GM19239 (cell line): Measurements from ENCODE around the gene PIEZO2.
A peak's percentile ranks its signal among the peaks of the same experiment; 100 is the strongest.

Experiments
- DNase-seq: peaks from one replicate; pipeline ENCODE4 v3.0.0; 2011; ENCODE audit warnings: low spot score; ENCODE audit not compliant: insufficient read length
- FAIRE-seq: peaks from 2 replicates; lab custom pipeline; 2011; peaks lifted over from hg19 to GRCh38; lab: Jason Lieb, UNC

PIEZO2 gene

DNA sequence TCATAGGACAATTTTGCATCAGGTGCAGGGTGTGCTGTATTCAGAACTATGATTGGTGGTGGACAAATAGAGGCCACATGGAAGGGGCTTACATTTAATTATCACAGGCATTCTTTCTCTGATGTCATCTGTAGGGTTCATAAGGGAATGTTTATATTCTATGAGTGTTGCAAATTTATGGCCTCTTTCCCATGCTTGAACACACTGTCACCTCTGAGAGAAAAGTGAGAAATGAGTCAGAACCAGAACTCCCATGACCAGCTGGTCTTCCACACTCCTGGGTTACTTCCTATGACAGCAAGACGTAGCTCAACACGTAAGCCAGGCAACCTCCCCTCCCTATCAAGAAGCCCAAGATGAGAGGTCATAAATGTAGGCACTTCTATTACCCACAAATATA is 310.8 kb downstream of the PIEZO2 start:
- no peak for FAIRE-seq
- DNase-seq = no peak

DNA sequence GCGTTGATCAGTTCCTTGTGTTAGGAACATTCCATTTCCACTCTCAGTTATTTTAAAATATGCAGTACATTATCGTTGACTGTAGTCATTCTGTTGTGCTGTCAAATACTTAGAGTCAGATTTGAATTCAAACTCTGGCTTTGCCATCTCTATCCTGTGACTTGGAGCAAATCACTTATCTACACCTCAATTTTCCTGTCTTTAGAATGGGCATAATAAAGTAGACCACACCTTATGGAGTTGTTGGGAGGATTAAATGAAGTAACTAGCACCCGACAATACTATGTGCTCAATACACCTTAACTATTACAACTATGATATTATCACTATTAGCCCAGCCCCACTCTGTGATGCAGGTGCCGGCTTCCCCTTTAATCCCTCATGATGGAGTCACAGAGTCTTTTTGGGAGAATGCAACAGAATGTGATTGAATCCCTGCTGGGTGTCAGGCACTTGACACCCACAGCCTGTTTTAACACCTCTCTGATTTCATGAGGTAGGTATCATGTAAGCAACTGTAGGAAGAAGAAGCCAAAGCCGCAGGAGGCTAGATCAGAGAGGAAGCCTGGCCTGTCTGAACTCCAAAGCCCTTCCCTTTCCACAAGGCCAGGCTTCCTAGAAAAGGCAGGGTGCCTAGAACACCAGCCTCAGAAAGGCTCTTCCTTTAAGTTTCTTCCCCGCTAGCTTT is 315.1 kb downstream of the PIEZO2 start:
- DNase-seq = no peak
- no peak for FAIRE-seq

DNA sequence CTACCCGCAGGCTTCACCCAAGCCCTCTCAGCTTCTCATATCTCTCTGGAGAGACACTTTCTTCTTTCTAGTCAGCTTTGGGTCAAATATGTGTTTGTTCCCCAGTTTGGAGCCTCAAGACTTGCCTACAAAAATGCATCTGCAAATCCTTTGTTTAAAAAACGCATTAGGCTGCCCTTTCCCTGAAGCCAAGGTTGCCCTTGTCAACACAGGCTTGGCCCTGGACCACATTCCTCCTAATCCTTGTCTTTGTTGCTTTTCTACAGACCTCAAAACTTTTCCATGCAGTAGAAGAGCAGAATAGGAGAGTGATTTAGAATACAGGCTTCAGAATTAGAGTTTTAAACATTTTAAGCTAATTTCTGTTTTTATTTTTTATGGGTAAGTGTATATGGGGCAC is 315.7 kb downstream of the PIEZO2 start:
- DNase-seq (no peak), FAIRE-seq (no peak)

DNA sequence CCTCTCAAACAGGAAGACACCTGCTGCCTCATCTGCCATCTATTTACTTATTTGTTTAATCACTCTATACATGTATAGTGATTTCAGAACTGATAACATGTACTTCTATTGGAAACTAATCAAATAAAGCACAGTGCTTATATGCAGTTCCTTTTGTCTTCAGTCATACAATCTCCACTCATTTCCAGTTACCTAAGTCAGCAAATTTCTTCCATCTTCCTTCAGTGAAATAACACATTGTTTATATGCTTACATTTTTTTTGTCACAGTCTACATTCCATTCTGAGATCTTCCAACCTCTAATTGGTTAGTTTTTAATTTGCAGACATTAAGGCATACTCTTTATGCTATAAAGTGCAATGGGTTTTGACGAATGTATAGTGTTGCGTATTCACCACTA is 323.0 kb downstream of the PIEZO2 start:
- FAIRE-seq = no peak
- no peak for DNase-seq

DNA sequence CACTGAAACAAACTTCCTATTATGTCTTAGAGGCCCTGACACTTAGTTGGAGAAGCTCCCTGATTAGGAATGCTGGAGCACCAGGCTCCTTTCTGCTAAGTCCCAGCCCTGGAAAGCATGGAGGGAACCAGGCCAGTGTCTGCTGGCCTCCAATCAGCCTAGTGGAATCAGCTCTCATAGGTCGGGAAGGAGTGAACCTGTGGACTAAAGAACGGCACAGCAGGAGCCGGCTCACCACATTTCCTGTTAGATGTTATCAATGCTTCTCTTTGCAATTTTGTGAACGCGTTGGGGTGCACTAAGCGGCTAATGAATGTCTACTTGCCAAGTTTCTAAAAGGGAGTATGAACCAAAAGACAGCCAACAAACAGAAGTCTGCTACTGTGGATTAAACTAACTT is 326.9 kb downstream of the PIEZO2 start:
- DNase-seq = no peak
- no peak for FAIRE-seq

DNA sequence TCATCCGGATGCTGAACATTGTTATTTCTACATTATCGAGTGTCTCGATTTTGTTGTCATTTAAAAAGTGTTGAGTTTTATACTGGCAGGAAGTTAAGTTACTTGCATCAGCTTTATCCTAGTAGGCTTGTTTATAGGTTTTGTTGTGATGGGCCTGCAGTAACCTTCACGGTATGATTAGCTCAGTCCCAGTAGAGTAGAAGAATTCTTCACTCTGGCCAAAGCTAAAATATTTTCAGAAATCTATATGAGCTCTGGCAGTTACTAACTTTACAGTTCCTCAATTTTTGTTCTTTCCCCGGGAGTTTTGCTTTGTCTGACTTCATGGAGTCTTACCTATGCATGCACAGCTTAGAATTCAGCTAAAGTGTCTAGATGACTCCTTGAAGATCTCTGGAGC is 328.7 kb downstream of the PIEZO2 start:
- no peak for DNase-seq
- FAIRE-seq = no peak

DNA sequence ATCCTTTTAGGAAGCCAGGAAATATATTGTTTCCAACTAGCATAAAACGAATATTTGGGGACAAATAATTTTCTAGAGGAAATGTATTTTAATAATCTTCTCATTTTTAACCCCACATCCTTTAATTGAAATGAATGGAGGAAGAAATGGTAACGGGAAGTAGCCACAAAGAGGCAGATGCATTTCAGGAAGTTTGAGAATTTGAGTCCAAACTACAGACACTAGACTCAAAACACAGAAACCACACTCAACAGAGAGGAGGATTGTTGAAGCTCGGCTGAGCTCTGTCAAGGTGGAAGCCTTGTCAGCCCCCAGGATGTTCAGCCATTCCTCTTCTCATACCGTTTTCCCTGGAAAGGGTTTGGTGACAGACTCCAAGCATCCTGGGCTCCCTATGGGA is 335.0 kb downstream of the PIEZO2 start:
- FAIRE-seq (no peak), DNase-seq (no peak)

DNA sequence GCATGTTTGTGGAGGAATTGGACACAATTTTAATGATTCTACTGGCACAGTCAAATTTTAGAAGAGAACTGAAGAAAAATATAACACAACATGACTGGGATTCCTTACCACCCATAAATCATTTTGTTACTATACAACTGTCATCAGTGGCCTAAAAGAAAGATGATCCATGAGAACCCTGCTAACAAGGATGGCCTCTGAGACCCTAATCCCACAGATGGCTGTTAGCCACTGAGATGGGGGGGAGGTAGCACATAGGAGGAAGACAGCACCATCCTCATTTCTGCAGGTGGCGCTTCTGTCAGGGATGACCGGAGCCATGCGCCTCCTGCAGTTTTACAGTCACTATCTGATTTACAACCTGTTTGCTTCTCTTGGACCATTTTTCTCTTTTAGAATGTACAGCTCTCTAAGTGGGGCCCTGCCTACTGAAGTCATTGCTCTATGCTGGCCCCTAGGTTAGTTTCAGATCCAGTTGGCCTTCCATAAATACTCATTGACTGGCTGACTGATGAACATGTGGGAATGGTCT is 343.7 kb downstream of the PIEZO2 start:
- DNase-seq (no peak), FAIRE-seq (no peak)

DNA sequence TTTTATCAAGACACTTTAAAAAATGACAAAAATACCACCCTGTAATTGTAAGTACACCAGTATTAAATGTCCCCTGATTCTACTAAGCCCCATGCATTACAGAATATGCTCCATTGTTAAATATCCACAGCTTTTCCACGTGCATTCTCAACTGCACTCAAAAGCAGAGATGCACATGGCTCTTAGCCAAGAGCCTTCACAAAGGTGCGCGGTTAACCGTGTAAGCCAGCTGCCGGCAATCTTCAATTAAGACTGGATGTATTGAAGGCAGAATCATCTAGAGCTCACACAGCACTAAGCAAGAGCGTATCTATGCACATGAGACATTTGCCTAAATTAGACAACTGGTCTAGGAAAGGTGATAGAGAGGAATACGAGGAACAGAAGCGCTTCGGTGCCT is 345.2 kb downstream of the PIEZO2 start:
- no peak for FAIRE-seq
- no peak for DNase-seq

DNA sequence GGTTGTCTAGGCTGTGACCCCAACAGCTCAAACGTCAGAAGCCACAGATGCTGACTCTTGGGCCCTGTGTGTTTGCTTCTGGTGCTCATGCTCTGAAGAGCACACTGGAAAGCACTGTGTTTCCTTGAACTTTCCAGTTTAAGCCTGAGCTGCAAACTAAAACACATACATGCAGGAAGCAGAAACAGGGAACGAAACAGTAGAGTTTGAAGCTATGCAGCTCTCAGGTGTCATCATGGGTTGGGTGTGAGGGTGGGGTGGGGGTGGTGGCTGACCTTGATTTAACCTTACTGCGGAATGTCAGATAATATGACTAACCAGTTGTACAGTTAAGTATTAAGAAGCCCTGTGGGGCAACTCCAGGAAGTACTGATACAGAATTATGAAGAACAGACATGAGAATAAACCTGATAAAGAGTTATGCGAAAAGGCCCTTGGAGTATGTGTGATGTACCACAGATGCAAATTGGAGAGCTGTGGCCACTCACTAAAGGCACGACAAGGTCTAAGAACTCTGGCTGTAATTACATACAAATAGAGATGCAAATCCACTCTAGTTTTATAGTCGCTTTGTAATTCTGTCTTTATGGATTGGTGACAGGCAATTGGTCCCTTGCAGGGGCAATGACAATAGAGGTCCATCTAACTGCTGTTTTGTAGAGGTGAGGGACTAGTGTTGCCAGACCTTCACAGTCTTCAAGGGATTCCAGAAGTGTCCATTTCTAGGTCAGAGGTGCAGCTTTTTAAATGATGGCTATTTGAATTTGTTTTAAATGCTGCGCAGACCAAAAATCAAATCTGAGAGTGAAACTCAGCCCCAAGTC is 350.4 kb downstream of the PIEZO2 start:
- no peak for DNase-seq
- FAIRE-seq = no peak

DNA sequence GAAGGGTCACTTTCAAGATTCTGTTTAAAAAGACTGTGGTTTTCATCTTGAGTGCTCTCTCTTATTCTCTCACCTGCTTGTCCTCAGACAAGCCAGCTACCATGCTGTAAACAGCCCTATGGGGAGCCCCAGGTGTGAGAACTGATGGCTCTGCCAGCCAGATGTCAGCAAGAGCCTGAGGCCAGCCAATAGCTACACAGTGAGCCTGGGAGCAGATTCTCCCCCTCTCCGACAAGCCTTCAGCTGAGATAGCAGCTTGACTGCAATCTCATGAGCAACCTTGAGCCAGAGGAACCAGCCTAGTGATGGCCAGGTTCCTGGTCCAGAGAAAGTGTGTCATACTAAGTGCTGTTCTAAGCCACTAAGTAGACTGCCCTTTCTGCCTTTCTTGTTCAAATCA is 351.5 kb downstream of the PIEZO2 start:
- no peak for FAIRE-seq

DNA sequence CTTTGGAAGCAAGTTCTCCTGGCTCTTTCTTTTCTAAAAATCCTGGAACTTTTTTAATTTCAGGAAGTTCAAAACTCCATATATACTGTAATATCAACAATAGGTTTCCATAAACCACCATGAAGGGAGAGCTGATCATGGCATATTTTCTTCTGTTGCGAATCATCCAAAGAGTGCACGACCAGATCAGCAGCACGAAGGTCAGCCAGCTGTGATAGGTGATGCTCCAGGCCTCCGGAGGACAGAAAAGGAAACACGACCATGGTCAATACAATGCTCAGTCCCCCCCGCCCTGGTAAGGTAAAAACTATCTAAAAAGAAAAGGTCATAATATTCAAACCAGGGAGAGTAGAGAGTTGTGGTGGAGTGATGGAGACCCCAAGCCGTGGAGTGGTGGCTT is 354.6 kb downstream of the PIEZO2 start:
- DNase-seq (no peak), FAIRE-seq (no peak)

More for the DNA sequence above, 351.5 kb downstream of the PIEZO2 start:
- no peak for DNase-seq

DNA sequence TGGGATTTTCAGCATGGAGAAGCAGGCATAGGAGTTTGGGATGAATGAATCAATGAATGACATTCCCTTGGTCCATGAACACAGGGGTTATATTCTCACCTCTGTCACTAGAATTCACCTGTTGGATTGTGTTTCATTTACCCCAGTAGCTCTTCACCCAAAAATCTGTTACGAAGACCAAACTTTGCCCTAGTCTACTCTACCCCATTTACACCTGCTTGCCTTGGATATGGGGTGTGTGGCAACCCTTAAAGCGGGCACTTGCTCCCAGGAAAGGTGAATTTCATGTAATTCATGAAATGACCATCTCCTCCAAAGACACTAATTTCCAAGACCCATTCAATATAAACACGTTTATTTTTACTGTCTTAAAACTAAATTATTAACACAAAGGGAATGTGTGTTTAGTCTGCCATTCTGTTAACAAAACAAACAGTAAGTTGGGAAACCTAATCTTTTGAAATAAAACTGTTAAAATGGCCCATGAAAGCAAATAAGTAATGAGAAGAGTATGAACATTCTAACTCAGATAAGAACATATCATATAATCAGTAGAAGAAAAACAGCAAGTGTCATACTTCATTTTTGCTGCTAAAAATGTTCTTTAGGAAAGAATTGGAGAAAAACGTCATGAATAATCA is 355.5 kb downstream of the PIEZO2 start:
- DNase-seq (no peak), FAIRE-seq (no peak)

DNA sequence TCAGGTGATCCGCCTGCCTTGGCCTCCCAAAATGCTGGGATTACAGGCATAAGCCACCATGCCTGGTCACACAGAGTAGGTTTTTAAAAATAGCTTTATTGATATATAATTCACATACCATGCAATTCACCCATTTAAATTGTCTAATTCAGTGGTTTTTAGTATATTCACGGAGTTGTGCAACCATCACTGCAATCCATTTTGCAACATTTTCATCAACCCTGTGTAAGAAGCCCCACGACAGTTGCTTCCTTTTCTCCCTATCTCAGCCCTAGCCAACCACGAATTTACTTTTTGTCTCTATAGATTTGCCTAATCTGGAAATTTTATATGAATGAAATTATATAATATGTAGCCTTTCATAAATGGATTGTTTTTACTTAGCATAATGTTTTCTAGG is 357.2 kb downstream of the PIEZO2 start:
- DNase-seq = no peak
- FAIRE-seq = no peak

DNA sequence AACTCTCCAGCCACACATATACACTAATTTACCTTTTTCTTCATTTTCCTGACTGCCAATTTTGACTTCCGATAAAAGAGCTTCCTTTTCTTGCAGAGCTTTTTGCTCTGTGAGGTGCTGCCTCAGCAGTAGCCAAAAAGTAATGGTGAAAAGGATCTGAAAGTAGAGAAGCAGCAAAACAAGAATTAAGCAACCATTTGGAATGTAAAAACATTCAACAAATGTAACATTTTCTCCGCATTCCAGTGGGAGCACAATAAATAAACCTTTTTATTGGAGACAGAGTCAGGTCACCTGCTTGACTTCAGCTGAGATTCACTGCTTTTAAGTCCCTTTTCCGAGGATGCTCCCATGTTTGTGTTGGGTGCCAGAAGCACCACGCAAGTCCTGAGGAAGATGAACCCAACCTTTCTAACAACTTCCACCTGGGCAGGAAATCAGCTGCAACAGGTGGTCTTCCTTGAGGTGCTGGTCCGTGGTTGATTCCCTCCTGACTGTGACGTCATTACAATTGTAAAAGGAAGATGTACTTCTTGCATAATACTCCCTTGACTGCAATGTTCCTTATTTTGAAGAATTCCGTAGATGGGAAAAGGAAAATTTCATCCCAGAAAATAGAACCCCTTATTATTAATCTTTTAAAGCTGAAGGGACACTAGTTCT is 358.1 kb downstream of the PIEZO2 start:
- DNase-seq (no peak), FAIRE-seq (no peak)

DNA sequence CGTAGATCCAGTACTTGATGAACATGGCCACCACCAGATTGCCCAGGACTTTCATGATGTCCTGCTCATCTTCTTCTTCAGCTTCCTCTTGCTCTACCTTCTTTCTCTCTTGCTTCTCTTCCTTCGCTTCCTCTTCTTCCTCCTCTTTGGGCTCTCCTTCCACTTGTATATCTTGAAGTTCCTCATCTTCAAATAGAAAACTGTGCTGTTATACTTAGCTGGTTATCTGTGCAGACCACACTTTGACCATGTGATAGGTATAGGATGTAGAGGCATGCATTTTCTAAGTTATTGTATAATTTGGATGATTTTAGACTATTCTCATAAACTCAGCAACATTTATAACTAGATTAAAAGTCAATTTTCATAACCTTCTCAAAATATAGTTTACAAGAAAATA is 360.2 kb downstream of the PIEZO2 start:
- no peak for DNase-seq
- no peak for FAIRE-seq

DNA sequence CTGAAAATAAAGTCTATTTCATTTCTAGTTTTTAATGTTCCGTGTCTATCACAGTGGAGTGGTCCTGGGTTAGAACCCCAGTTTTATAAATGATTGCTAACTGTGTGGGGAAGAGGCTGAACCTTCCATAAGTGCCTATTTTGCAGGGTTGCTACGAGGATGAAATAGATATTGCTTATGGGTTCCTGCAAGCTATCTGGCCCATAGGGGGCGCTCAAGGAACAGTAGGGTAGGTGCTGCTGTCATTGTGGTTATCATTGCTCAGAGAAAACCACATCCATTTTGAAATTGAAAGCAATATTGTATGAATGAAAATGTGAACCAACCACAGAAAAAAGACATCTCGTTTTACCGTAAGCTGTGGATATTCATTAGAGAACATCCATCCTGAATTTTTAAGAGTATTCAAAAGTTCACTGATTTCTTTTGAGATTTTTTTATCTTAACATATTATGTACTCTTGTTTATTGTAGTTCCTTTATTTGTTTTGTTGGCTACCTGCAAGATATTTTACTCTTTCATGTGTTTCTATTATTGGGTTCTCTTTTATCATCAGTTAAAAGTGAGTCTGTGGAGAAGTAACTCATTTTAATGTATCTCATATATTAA is 362.0 kb downstream of the PIEZO2 start:
- peak; percentile 52 for DNase-seq
- FAIRE-seq = peak; percentile 94

DNA sequence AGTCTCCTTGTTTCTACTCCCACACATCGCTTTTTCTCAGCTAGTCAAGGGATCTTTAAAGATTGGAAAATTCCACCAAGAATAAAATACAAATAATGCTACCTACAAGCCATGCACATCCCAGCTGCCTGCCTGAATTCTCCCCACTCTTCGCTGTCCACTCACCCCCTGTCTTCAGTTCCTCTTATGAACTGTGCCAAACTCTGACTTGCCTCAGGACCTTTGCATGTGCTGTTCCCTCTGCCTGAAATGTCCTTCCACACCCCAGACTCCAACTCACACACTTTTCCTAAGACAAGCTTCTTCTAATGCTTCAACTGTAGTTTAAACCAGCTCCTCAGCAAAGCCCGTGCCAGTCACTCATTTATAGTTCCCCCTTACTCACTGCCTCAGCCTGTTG is 363.6 kb downstream of the PIEZO2 start:
- FAIRE-seq (no peak), DNase-seq (no peak)

DNA sequence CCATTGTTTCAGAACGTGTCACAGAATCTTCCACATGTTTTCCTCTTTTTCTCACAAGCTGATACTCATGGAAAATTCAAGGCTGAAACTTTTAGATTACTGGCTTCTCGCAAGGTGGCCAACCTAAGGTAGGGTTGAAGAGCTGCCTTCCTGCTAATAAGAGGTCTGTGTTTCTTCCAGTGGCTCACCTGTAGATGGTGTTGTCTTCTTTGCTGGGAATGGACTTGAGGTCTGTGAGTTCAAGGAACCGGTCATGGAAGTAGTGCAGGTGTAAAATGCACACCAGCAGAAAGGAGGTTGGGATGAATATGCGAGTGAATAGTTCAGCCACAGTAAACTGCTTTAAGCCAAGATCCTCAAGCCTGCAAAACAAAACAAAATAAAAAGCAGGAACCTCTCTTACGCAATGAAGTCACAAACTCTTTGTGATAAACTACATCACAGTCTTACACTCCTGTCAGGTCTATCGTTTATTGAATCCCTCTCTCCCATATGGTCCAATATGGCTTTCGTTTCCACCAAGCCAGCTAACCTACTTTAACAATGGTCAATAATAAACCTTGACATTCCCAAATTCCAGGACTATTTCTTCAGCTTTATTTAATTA is 364.7 kb downstream of the PIEZO2 start:
- FAIRE-seq = no peak
- no peak for DNase-seq

DNA sequence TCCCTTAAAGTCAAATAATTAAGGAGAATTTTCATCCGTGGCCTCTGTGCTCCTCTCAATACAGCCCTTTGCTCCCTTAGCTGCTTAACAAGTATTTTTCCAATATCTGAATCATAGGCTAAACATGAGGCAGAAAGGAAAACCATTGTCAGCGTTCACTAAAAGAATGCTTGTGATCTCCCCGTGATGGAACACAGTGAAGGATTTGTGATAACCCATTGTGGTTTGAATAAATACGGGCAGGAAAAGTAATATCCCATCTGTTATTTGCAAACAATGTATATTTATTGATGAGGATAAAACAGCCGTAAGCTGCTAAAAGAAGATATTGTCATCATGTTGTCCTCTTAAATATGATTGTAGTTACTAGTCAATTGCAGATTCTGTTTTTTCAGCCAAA is 365.4 kb downstream of the PIEZO2 start:
- no peak for DNase-seq
- no peak for FAIRE-seq
